NCI-H2196 treated with DMSO at 0.1 percent for 48 hours (cell line): ENCODE data around the gene ASB14.
"Not testable (repeated sequence)": the region's sequence is repeated elsewhere in the genome, so short reads cannot be mapped to it uniquely, and the experiment has no call there.

Source experiments
- DNase-seq: peaks from one replicate; lab custom pipeline; 2025; ENCODE audit not compliant: unreplicated experiment; lab: John Stamatoyannopoulos, UW

ASB14 gene

GRCh38 chr3:57292159-57292896 lies at the start of gene ASB14:
Gene ASB14, minus strand, starts transcription at chr3:57292685. Its CDS starts 652 bp downstream, at chr3:57292033.
- no peak for DNase-seq

GRCh38 chr3:57339071-57339642 lies 46.7 kb upstream of the ASB14 start:
- not testable (repeated sequence) for DNase-seq

DNA sequence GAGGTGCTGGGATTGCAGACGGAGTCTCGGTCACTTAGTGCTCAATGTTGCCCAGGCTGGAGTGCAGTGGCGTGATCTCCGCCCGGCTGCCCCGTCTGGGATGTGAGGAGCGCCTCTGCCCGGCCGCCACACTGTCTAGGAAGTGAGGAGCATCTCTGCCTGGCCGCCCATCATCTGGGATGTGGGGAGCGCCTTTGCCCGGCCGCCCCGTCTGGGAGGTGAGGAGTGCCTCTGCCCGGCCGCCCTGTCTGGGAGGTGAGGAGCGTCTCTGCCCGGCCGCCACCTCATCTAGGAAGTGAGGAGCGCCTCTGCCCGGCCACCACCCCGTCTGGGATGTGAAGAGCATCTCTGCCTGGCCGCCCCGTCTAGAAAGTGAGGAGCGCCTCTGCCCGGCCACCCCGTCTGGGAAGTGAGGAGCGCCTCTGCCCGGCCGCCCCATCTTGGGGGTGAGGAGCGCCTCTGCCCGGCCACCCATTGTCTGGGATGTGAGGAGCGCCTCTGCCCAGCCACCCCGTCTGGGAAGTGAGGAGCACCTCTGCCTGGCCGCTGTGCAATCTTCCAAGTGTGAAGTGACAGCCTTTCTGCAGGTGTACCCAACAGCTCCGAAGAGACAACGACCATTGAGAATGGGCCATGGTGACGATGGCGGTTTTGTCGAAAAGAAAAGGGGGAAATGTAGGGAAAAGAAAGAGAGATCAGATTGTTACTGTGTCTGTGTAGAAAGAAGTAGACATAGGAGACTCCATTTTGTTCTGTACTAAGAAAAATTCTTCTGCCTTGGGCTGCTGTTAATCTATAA lies 46.0 kb upstream of the ASB14 start:
- not testable (repeated sequence) for DNase-seq

- no peak for DNase-seq
Observed at GRCh38 chr3:57335283-57335938, 42.9 kb upstream of the ASB14 start.

GRCh38 chr3:57331078-57331610 lies 38.7 kb upstream of the ASB14 start:
- no peak for DNase-seq

- not testable (repeated sequence) for DNase-seq
Observed at GRCh38 chr3:57326498-57326897, 34.0 kb upstream of the ASB14 start.

GRCh38 chr3:57314204-57314603 lies 21.7 kb upstream of the ASB14 start:
- DNase-seq: no peak

- DNase-seq: no peak
Observed at GRCh38 chr3:57309769-57310360, 17.4 kb upstream of the ASB14 start.

DNA sequence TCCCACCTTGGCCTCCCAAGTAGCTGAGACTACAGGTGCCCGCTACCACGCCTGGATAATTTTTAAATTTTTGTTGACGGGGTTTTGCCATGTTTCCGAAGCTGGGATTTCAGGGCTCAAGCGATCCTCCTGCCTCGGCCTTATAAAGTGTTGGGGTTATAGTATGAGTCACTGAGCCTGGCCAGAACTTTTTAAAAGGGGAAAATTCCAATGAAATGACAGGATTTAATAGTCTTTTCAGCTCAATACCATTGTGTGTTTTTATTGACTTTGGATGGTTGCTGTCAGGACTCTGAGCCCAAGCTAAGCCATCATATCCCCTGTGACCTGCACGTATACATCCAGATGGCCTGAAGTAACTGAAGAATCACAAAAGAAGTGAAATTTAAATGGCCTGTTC lies 11.0 kb upstream of the ASB14 start:
- not testable (repeated sequence) for DNase-seq

- no peak for DNase-seq
Observed at GRCh38 chr3:57298041-57298440, 5.6 kb upstream of the ASB14 start.

GRCh38 chr3:57292897-57293526 lies 527 bp upstream of the ASB14 start:
- DNase-seq: no peak

GRCh38 chr3:57288403-57288802 lies 4.1 kb downstream of the ASB14 start:
- DNase-seq: no peak

- no peak for DNase-seq
Observed at GRCh38 chr3:57287205-57287604, 5.3 kb downstream of the ASB14 start.

DNA sequence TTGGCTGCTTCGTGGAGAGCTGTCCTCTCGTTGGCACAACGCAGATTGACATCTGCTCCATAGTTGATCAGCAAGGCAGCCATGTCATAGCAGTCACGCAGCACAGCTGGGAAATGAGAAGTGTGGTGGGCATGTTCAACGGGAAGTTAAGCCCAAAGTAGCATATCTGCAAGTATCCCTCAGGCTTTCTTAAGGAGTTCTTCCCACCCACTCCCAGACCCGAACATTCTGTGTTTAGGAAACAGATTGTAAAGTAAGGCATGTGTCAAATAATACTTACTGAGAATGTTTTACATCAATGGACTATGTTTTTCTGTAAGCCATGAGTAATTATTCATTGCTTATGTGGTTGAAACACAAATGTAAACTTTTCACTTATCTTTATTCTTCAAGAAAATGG lies 9.2 kb downstream of the ASB14 start:
- DNase-seq: no peak

GRCh38 chr3:57281715-57282114 lies 10.8 kb downstream of the ASB14 start:
- no peak for DNase-seq

GRCh38 chr3:57279685-57280084 lies 12.8 kb downstream of the ASB14 start:
- no peak for DNase-seq

GRCh38 chr3:57278237-57278636 lies 14.2 kb downstream of the ASB14 start:
- DNase-seq: no peak

DNA sequence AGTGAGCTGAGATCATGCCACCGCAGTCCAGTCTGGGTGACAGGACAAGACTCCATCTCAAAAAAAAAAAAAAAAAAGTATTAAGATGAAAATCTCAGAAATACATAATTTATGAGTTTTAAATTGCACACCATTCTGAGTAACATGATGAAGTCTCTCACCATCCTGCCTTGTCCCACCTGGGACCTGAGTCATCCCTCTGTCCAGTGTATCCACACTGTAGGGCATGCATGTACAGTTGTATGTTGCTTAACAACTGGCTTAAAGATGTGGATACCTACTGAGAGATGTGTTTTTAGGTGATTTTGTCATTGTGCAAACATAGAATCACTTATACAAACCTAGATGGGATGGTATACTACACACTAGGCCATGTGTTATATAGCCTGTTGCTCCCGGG lies 17.1 kb downstream of the ASB14 start:
- no peak for DNase-seq

DNA sequence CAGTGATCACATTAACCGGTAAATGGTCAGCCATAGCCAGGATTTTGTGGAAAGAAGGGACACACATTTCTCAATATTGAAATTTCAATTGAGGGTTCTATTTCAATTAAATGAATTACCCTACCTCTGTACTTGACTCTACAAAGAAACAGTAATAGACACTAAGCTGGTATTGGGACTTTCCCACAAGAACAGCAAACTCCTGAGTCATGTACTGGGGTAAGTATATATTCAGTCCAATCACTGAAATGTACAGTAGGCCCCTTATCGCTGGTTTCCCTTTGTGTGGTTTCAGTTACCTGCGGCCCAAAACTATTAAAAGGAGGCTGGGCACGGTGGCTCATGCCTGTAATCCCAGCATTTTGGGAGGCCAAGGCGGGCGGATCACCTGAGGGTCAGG lies 17.6 kb downstream of the ASB14 start:
- no peak for DNase-seq

DNA sequence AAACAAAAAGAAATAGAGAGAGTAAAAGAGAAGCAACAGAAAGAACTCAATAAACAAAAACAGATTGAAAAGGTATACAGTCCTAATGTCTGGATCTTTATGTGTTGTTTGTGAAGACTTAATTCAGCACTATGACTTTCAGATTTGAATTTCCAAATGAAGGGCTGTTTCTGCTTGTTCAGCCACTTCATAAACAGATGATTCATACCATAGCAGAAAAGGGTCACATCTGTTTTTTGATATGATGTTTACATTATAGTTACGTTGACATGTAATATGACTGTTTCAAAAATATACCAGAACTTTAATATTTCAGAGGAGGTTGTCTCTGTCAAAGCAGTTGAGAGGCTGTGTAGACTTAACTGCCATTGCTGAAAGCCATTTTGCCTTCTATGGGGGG lies 24.1 kb downstream of the ASB14 start:
- no peak for DNase-seq
